Motor neuron (in vitro differentiated cells): ENCODE data around the gene KLHL29. TPM values are rescaled to one million over a fixed set of nuclear protein-coding genes. Genes with fewer than 3 reads are reported as not detected.

Experiments
- ATAC-seq, 8 experiments: fragments of 200-7000 bp; cut with Tn5 transposase; replicated peaks in 6 of 8; 2 replicates each; pipeline ENCODE4 v1.8.0; 2021; ENCODE audit warnings: mild to moderate bottlenecking in 8 of 8, moderate library complexity in 8 of 8
- H3K27ac ChIP-seq, 2 donors: fragments of 250-450 bp; sonication (Bioruptor Pico); 2 replicates each; pipeline ENCODE4 v1.9.0; 2021; ENCODE audit warnings: antibody characterized with exemption in 2 of 2, mild to moderate bottlenecking in 2 of 2, moderate library complexity in 1 of 2
- H3K4me1 ChIP-seq, 2 donors: fragments of 250-450 bp; sonication (Bioruptor Pico); replicated peaks in 1 of 2; 2 replicates each; pipeline ENCODE4 v1.6.1; 2021; ENCODE audit warnings: antibody characterized with exemption in 2 of 2, mild to moderate bottlenecking in 2 of 2, moderate library complexity in 1 of 2
- H3K4me3 ChIP-seq, 5 donors: fragments of 250-450 bp; sonication (Bioruptor Pico); 2 replicates each; pipeline ENCODE4 v1.9.0; 2021; ENCODE audit warnings: antibody characterized with exemption in 5 of 5, mild to moderate bottlenecking in 5 of 5, moderate library complexity in 4 of 5
- WGBS, 10 experiments: fragments of 450-650 bp; shearing (Covaris generic); methylation state at CpG; one replicate each; pipeline ENCODE4 v1.0.0; 2022; 5-methylcytosine and 5-hydroxymethylcytosine counted together
- in situ Hi-C, 9 experiments: fragments of 400-800 bp; cut with MboI; loops; one replicate each; pipeline ENCODE4 v1.15.0; 2021; ENCODE audit warnings: low sequenced_read_pairs in 9 of 9, low pct_unique_long_range_greater_than_20kb in 2 of 9; ENCODE audit not compliant: unreplicated experiment in 9 of 9
- total RNA-seq, 8 experiments: library from RNA; unstranded; fragments of 300-600 nt; gene quantifications; 2 replicates each; pipeline versions ENCODE4 v1.2.3 to v1.2.4, GENCODE V29; 2022

KLHL29 gene
- total RNA-seq, 8 experiments from 2014 or later: 4.1 to 58.7 (median 5.4) TPM

DNA sequence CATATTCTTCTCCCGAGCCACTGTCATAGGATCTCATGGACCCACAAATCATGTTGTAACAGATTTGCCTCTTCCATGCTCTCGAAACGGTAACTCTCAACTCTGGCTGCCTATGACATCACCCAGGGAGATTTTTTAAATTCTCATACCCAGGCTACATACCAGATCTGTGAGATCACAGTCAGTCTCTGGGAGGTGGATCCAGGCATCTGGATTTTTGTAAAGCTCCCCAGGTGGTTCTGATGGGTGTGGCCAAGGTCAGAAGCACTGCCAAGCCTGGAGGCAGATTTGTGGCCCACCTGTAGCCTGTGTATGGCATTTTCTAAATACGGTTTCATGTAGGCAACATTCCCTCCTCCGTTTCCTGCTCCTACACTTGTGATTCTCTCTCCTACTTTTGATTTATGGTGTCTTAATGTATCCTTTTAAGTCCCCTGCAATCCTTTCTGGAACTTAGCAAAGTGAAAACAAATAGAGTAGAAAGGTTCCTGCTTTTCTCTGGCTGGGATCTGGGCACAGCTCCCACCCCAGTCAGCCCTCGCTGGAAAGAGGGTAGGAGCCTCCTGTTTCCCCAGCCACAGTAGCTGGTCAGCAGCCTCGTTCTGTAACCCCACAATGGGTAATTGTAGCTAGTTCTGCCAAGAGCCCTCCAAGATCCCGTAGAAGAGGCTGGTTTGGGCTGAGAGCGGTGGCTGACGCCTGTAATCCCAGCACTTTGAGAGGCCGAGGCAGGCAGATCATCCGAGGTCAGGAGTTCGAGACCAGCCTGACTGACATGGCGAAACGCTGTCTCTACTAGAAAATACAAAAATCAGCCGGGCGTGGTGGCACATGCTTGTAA lies 96.2 kb downstream of the KLHL29 start:
- no peak overlapping the region for H3K27ac ChIP-seq

DNA sequence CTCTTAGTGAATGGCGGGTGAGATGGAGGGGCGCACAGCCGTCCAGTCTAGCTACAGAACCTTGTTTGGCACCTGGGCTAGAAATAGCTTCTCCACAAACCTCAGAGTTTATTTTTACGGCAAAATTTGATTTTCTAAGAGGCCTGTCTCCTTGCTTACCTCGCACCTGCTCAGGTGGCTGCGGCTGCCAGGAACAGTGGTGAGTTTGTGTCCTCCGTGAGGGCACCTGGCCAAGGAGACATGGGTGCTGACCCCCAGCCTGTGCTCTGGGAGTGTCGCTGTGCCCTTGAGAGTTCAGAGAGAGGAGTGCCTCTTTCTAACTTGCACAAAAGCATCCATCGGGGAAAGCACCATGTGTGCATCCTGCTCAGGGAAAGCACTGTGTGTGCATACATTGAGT lies 97.2 kb downstream of the KLHL29 start:
- Histone ChIP-seq H3K4me1 (peaks cover 40 to 58% of the 10 kb centered on the region in 2 donors), H3K4me3 (no peak overlapping the region), H3K27ac (no peak overlapping the region)
- 91 to 100% (median 100%) methylated on average over 1 to 5 of the region's 9 CpGs; no CpG with 5 or more reads in 5 of the 10 experiments for WGBS, 10 experiments
- in situ Hi-C loops: no loop called here
- ATAC-seq: no peak

More for the DNA sequence above, 96.2 kb downstream of the KLHL29 start:
- Histone ChIP-seq H3K4me3 (no peak overlapping the region), H3K4me1 (peaks cover 30 to 48% of the 10 kb centered on the region in 2 donors)
- 0 to 100% (median 69%) methylated on average over 2 to 12 of the region's 17 CpGs; no CpG with 5 or more reads in 1 of the 10 experiments for WGBS, 10 experiments
- in situ Hi-C loops: no loop called here
- peak; percentile 50 to 82 (median 76) for ATAC-seq

DNA sequence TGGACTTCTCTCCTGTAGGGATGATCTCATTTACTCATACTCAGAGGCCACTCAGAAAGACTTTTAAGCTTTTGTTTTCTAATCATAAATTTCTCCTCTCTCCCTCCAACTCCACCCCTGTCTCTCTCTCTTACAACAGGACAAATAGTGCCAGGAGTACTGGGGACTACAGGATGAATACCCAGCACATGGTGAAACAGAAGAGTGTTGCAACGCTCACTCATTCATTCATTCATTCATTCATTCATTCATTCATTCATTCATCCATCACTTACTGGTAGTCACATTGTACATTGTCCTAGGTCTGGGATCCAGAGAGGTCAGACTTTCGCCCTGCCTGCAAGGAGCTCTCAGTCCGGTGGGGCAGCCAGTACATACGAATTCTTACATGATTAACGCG lies 97.6 kb downstream of the KLHL29 start:
- H3K4me3 ChIP-seq: no peak overlapping the region
- WGBS, 10 experiments: 83 to 97% (median 94%) methylated on average over 3 to 6 of the region's 6 CpGs; no CpG with 5 or more reads in 2 of the 10 experiments
- peak in 1 of 8 experiments; percentile 42 for ATAC-seq

DNA sequence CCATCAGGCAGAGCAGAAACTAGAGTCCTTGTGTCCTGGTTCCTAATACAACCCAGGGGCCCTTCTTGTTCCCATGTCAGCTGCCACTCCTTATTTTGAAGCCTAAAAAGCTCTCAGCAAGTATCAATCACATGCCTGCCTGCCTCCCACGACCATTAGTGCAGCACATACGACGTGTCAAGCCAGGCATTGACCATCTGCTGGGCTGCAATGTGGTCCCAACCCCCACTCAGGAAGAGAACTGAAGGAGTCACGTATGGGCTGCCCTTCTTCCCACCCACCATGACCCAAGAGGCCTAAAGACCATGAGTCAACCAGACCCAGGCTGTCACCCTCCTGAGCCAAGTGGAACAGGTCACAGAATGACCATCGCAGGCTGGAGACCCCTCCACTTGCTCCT lies 98.8 kb downstream of the KLHL29 start:
- Histone ChIP-seq H3K4me1 (peaks cover 44 to 65% of the 10 kb centered on the region in 2 donors), H3K4me3 (no peak overlapping the region), H3K27ac (peak overlapping the region in 1 of 2 donors; percentile 8)
- in situ Hi-C loops: no loop called here
- ATAC-seq: no peak
- WGBS, 10 experiments: 42 to 83% (median 49%) methylated on average over 2 to 4 of the region's 5 CpGs; no CpG with 5 or more reads in 7 of the 10 experiments

More for the DNA sequence above, 97.6 kb downstream of the KLHL29 start:
- peaks cover 44 to 62% of the 10 kb centered on the region in 2 donors for H3K4me1 ChIP-seq
- in situ Hi-C loops: no loop called here
- H3K27ac ChIP-seq: no peak overlapping the region

DNA sequence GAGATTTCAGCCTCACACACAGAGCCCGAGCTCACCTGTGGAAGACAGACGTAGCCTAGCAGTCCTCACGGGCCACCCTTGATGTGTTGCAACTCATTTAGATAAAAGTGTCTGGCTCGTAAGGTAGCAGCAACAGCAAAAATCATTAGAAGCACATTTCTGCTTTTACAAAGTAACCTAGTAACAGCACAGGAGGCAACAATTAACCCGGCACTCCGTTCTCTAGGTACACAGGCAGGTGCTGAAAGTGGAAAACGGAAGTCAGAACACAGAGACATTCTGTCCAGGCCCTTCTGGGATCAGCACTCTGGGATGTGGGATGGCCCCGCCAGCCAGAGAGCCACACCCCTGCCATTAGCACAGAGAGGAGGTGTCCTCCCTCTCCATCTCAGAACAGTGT lies 99.3 kb downstream of the KLHL29 start:
- H3K4me1 ChIP-seq: peaks cover 49 to 70% of the 10 kb centered on the region in 2 donors
- 20 to 100% (median 100%) methylated on average over 1 to 5 of the region's 8 CpGs; no CpG with 5 or more reads in 3 of the 10 experiments for WGBS, 10 experiments
- peak overlapping the region in 1 of 2 donors; percentile 8 for H3K27ac ChIP-seq
- peak in 3 of 8 experiments; percentile 52 to 73 (median 67) for ATAC-seq
- H3K4me3 ChIP-seq: no peak overlapping the region
- in situ Hi-C loops: no loop called here

DNA sequence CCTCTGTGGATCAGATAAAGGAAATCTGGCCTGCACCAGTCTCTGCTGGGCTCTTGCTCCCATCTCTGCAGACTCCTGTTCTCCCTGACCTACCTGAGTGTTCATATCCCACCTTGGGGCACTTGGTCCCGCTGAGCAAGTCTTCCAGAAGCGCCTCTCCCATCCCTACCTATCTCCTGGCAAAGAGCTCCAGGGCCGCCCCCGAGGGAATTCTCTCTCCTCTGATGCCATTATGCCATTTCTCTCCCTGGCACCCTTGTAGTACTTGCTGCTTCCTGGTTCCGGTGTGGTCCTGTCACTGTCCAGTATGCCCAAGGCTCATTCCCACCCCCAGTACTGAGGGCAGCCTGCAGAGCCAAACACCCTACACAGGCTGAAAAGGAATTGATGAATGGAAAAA lies 99.8 kb downstream of the KLHL29 start:
- 33 to 89% (median 73%) methylated on average over 1 to 4 of the region's 5 CpGs; no CpG with 5 or more reads in 4 of the 10 experiments for WGBS, 10 experiments
- in situ Hi-C loops: no loop called here
- Histone ChIP-seq H3K4me1 (peaks cover 54 to 75% of the 10 kb centered on the region in 2 donors), H3K27ac (no peak overlapping the region), H3K4me3 (no peak overlapping the region)
- no peak for ATAC-seq

DNA sequence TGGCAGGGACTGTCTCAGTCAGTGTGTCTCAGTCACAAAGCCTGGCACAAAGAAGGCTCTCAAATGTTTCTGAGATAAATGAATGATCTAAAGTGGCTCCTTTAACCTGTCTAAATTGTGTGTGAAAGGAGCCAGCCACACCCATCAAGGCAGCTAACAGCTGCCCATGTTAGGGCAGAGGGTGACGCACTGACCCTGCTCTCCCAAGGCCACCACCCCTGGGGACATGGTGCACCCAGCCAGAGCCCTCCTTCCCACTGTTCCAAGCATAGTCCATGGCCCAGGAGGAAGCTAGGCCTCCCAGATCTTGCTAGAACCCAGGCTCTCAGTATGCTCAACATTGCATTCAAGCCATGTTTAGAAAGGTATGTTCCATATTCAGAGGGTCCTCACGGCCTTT lies 100.3 kb downstream of the KLHL29 start:
- Histone ChIP-seq H3K4me3 (no peak overlapping the region), H3K4me1 (peaks cover 59 to 80% of the 10 kb centered on the region in 2 donors), H3K27ac (no peak overlapping the region)
- no peak for ATAC-seq
- WGBS, 10 experiments: 80 to 100% methylated on average over 1 of the region's 2 CpGs; no CpG with 5 or more reads in 8 of the 10 experiments
- in situ Hi-C loops: no loop called here

DNA sequence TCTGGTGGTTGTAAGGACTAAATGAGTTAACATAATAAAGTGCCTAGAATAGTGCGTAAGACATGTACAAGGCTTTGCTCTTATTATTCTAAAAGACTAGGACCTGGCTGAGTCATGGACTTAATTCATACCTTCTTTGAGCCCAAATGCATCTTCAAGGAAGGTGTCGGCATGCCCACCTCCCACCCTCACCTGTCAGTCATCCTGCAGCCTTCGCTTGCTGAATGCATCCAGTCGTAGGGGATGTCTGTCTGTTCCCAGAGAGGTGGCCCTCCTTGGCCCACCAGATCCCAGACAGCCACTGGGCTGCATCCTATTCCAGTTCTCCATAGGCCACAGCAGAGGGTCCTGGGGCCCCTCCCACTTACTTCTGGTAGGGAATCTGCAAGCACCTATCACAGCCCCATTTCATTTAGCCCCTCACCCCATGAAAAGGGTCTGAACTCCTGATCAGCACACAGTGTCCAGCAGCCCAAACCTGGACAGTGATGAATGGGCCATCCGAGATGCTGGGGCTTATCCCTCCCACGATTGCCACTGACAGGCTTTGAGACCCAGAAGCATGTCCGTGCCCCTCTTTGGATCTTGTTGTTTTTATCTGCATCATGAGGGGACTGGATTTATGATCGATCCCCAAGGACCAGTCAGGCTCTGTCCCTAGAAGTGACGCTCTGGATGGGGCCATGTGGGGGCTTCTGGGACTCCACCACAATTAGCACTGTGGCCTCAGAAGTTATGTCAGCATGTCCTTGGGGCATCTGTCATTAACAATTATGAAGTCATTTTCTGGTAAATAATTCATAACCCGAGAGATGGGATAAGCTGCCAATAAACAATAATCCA lies 101.1 kb downstream of the KLHL29 start:
- in situ Hi-C loops: no loop called here
- Histone ChIP-seq H3K4me3 (no peak overlapping the region), H3K27ac (peak overlapping the region in 1 of 2 donors; percentile 14), H3K4me1 (peaks cover 55 to 77% of the 10 kb centered on the region in 2 donors)
- peak in 5 of 8 experiments; percentile 11 to 62 (median 55) for ATAC-seq
- 20 to 100% (median 80%) methylated on average over 1 to 10 of the region's 10 CpGs; no CpG with 5 or more reads in 2 of the 10 experiments for WGBS, 10 experiments

DNA sequence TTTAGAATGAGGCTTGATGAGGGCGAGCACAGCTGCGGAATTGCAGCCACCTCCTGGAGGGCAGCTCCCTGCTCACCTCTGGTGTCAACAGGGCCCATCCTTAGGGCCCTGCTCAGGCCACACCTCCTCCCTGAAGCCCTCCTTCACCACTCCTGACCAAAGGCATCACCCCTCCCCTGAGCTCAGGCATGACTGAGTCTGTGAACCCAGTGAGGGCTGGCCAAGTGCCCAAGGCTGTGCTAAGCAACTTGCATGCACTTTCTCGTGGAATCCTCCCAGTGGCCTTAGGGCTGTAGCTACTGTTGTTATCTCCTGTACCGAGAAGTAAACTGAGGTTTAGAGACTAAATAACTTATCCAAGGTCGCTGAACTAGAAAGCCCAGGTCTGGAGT lies 101.7 kb downstream of the KLHL29 start:
- Histone ChIP-seq H3K4me3 (no peak overlapping the region), H3K4me1 (peaks cover 52 to 76% of the 10 kb centered on the region in 2 donors), H3K27ac (peak overlapping the region in 1 of 2 donors; percentile 14)
- peak in 7 of 8 experiments; percentile 8 to 72 (median 18) for ATAC-seq
- 70 to 91% (median 86%) methylated on average over 2 to 4 of the region's 5 CpGs; no CpG with 5 or more reads in 6 of the 10 experiments for WGBS, 10 experiments
- in situ Hi-C loops: no loop called here

DNA sequence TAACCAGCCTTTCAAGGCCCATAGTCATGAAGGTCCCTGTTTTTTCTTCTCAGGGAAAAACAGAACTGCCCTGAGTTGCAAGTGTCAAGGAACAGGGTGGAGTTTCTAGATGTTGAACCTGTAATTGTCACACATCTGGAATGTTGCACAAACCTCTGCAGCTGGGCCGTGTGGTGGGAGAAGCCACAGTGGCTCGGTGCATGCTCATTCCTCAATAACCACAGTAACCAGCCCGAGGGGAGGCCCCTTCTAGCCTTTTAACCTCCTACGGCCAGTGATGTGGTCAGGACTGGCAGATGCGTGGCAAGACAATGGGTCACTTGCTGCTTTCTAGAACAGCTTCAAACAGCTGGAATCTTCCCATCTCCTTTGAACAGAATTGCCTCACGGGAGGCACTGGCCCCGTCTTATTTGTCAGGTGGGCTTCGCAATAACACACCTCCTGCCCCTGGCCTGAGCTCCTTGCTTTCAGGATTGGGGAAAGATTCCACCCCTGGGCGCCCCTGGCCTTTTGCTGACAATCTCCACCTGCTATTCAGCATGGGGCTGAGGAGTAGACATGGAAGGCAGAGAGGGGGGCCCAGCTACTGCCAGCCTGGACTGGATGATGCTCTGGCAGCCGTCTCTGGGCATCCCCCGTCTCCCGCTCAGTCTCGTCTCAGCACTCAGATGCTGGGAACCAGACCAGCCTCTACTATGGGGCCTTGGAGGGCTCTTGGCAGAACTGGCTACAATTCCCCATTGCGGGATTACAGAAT lies 102.9 kb downstream of the KLHL29 start:
- H3K4me1 ChIP-seq: peaks cover 56 to 75% of the 10 kb centered on the region in 2 donors
- no peak overlapping the region for H3K27ac ChIP-seq
- in situ Hi-C loops: no loop called here
- 58 to 83% (median 80%) methylated on average over 1 to 6 of the region's 14 CpGs; no CpG with 5 or more reads in 4 of the 10 experiments for WGBS, 10 experiments
- peak in 1 of 8 experiments; percentile 44 for ATAC-seq
- H3K4me3 ChIP-seq: no peak overlapping the region

DNA sequence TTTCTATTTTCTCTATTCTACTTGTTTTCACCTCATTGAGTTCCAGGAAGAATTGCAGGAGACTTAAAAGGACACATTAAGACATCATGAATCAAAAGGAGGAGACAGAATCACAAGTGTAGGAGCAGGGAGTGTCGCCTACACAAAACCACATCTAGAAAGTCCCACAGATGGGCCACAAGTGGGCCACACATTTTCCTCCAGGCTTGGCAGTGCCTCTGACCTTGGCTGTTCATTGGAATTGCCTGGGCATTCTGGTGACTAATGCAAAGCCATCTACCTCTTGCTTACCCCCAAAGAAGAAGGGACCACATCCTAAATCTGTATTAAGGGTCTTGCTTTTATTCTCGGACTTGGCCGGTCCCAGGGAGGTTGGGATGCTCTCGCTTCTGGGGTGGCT lies 103.6 kb downstream of the KLHL29 start:
- H3K4me1 ChIP-seq: peaks cover 62 to 80% of the 10 kb centered on the region in 2 donors
- no peak overlapping the region for H3K27ac ChIP-seq
- H3K4me3 ChIP-seq: no peak overlapping the region
- 81 to 95% (median 89%) methylated on average over 3 to 4 of the region's 4 CpGs; no CpG with 5 or more reads in 6 of the 10 experiments for WGBS, 10 experiments
- in situ Hi-C loops: no loop called here
- no peak for ATAC-seq
